K562 (cell line): ENCODE data around the gene ATP5ME. TPM values are rescaled to one million over a fixed set of nuclear protein-coding genes. Genes with fewer than 3 reads are reported as not detected.

Experiments
- ARID2 ChIP-seq: fragments of 450-650 bp; IDR thresholded peaks from 2 replicates; pipeline ENCODE4 v1.6.1; 2017; ENCODE audit warnings: antibody characterized with exemption, mild to moderate bottlenecking
- DPF2 ChIP-seq: fragments of 450-650 bp; IDR thresholded peaks from 2 replicates; pipeline ENCODE4 v1.6.1; 2016
- ELF1 ChIP-seq: fragments of 200-800 bp; sonication (Bioruptor generic); IDR thresholded peaks from 2 replicates; pipeline ENCODE4 v1.6.1; 2016; ENCODE audit warnings: missing genetic modification characterization, missing compliant biosample characterization
- FUS ChIP-seq: fragments of 200-400 bp; formaldehyde crosslinking; optimal IDR thresholded peaks from 2 replicates; pipeline ENCODE3; 2017; ENCODE audit warnings: low read depth, low read length
- JUN ChIP-seq, 2 experiments: sonication (generic) in 1 of 2; formaldehyde crosslinking in 1 of 2; IDR thresholded peaks; 2 replicates each; pipeline versions ENCODE4 v1.6.1 to v1.8.0; 2012 to 2022; ENCODE audit warnings: borderline replicate concordance in 2 of 2, mild to moderate bottlenecking in 2 of 2, improper control_type of control experiment in 1 of 2, low read depth in 1 of 2, low read length in 1 of 2, missing genetic modification reagents in 1 of 2
- KDM2B ChIP-seq: fragments of 250-450 bp; sonication (Bioruptor Pico); IDR thresholded peaks from 2 replicates; pipeline ENCODE4 v1.8.0; 2021; ENCODE audit warnings: mild to moderate bottlenecking, moderate library complexity
- MLLT1 ChIP-seq, 2 experiments: fragments of 450-650 bp; IDR thresholded peaks; 2 replicates each; pipeline ENCODE4 v1.6.1; 2016
- NELFE ChIP-seq: IDR thresholded peaks from 2 replicates; pipeline ENCODE4 v1.6.1; 2011; ENCODE audit warnings: mild to moderate bottlenecking; ENCODE audit not compliant: insufficient read depth, insufficient read length
- POLR2G ChIP-seq: fragments of 200-400 bp; formaldehyde crosslinking; IDR thresholded peaks from 2 replicates; pipeline ENCODE4 v1.6.1; 2017; ENCODE audit warnings: low read depth, mild to moderate bottlenecking, antibody characterized with exemption, low read length, moderate library complexity
- SMAD2 ChIP-seq: fragments of 150-350 bp; IDR thresholded peaks from 2 replicates; pipeline ENCODE4 v1.6.1; 2014; ENCODE audit warnings: low read depth, mild to moderate bottlenecking, low read length
- SP2 ChIP-seq: IDR thresholded peaks from 2 replicates; pipeline ENCODE4 v1.6.1; 2011; ENCODE audit warnings: mild to moderate bottlenecking, low read depth, low read length, moderate library complexity; ENCODE audit not compliant: poor library complexity, severe bottlenecking; ENCODE audit errors: extremely low read depth
- TARDBP ChIP-seq: fragments of 450-650 bp; IDR thresholded peaks from 2 replicates; pipeline ENCODE4 v1.6.1; 2016
- XRCC3 ChIP-seq: fragments of 450-650 bp; IDR thresholded peaks from 2 replicates; pipeline ENCODE4 v1.6.1; 2017; ENCODE audit warnings: mild to moderate bottlenecking, moderate library complexity
- polyA plus RNA-seq, 8 experiments: library from polyadenylated mRNA; depleted of rRNA in 4 of 8; stranded (reverse) in 5 of 8; unstranded in 3 of 8; fragments of >200 nt; fragmentation: Nextera tagmentation in 2 of 8; fragmentation: Illumina TruSeq in 1 of 8; extraction: Ambion mirVana in 2 of 8; extraction: Trizol in 1 of 8; gene quantifications; 2 replicates each; pipeline versions ENCODE4 v1.2.1 to v1.2.3, GENCODE V29; 2011 to 2014; ENCODE audit warnings: inconsistent platforms in 1 of 8, missing spikeins in 1 of 8
- total RNA-seq, 7 experiments: library from RNA; depleted of rRNA in 6 of 7; stranded (reverse); fragments of >200 nt in 6 of 7; fragmentation: Illumina TruSeq in 2 of 7; extraction: Trizol in 2 of 7; gene quantifications; 2 replicates each; pipeline versions ENCODE4 v1.2.1 to v1.2.3, GENCODE V29; 2011 to 2021; ENCODE audit warnings: low replicate concordance in 1 of 7
- TF ChIP-seq, protein P1 (sequence below), 2 experiments: fragments of 450-650 bp in 1 of 2; sonication (generic) in 1 of 2; formaldehyde crosslinking in 1 of 2; IDR thresholded peaks in 1 of 2; conservative IDR thresholded peaks in 1 of 2; 2 replicates each; pipeline versions ENCODE4 v1.6.1 to v1.8.1; 2016 to 2023; ENCODE audit warnings: mild to moderate bottlenecking in 2 of 2, moderate library complexity in 2 of 2, inconsistent platforms in 1 of 2, missing genetic modification reagents in 1 of 2
- TF ChIP-seq, protein P2 (sequence below): sonication (generic); formaldehyde crosslinking; IDR thresholded peaks from 2 replicates; pipeline ENCODE4 v1.8.0; 2022; ENCODE audit warnings: mild to moderate bottlenecking, missing genetic modification reagents
- TF ChIP-seq, protein P3 (sequence below): fragments of 250-450 bp; sonication (Bioruptor Pico); IDR thresholded peaks from 2 replicates; pipeline ENCODE4 v1.4.0; 2020; ENCODE audit warnings: mild to moderate bottlenecking

The ATP5ME gene
- total and polyA plus RNA-seq, 9 of the 15 experiments (the other 6 are each of a cell fraction or from before 2014, with no cell fraction given): 509 to 2,480 (median 887) TPM

DNA sequence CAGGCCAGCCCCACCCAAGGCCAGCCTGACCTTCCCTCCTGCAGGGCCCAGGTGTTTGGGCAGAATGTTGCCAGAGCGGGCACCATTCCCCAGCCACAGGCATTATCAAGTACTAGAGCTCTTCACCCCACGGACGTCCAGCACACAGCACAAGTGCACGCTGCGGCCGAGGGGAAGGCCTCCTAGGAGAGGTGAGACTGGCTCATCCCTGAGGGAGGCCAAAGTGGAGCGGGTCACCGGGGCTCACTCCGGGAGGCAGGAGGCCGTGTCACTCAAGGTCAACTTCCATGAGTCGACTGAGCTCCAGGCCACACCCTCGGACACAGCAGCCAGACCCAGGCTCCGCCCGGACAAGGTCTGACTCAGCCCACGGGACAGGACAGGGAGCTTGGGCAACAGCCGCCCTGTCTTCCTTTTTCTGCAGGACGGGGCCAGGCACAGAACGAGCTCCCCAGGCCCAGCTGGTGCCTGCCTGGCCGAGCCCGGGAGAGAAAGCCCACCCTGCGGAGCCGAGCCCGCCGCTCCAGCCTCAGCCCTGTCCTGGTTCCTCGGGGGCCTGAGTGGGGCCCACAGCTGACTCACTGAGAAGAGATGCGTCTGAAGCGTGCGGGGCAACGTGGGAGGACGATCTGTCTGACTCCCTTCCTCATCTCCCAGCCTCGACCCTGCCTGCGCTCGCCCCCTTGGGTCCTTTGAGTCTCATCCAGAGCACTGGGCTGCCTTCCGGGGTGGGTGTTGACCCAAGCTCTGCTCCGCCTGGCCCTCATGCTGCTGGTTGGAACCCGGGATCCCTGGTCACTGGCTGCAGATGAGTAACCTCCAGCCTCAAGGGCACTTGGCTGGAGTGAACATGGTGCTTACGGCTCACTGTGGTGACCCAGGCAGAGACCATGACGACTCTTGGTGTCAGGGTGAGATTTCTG lies 13.2 kb upstream of the ATP5ME start (continued):
- TF ChIP-seq DPF2: peak; percentile 83
- TF ChIP-seq, protein P1, sequence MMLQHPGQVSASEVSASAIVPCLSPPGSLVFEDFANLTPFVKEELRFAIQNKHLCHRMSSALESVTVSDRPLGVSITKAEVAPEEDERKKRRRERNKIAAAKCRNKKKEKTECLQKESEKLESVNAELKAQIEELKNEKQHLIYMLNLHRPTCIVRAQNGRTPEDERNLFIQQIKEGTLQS (IDR thresholded peaks at IDR 0.05): peak; percentile 86; the same call in 1 of the 2 replicates
- TF ChIP-seq, protein P1 (CRISPR knock-in tag; conservative IDR thresholded peaks at IDR 0.05): no peak
- peak; percentile 84; the same call in 1 of the 2 replicates for TF ChIP-seq TARDBP
- TF ChIP-seq XRCC3: no peak
- TF ChIP-seq ELF1 (tag): no peak
- no peak for TF ChIP-seq SP2
- TF ChIP-seq NELFE: no peak
- TF ChIP-seq POLR2G: peak; percentile 88
- TF ChIP-seq FUS: no peak
- TF ChIP-seq JUN (IDR thresholded peaks at IDR 0.05; ENCODE audit: borderline replicate concordance, low read depth, low read length): peak; percentile 82
- TF ChIP-seq JUN (CRISPR knock-in tag; IDR thresholded peaks at IDR 0.05; ENCODE audit: borderline replicate concordance): no peak
- TF ChIP-seq SMAD2: no peak
- TF ChIP-seq, protein P2, sequence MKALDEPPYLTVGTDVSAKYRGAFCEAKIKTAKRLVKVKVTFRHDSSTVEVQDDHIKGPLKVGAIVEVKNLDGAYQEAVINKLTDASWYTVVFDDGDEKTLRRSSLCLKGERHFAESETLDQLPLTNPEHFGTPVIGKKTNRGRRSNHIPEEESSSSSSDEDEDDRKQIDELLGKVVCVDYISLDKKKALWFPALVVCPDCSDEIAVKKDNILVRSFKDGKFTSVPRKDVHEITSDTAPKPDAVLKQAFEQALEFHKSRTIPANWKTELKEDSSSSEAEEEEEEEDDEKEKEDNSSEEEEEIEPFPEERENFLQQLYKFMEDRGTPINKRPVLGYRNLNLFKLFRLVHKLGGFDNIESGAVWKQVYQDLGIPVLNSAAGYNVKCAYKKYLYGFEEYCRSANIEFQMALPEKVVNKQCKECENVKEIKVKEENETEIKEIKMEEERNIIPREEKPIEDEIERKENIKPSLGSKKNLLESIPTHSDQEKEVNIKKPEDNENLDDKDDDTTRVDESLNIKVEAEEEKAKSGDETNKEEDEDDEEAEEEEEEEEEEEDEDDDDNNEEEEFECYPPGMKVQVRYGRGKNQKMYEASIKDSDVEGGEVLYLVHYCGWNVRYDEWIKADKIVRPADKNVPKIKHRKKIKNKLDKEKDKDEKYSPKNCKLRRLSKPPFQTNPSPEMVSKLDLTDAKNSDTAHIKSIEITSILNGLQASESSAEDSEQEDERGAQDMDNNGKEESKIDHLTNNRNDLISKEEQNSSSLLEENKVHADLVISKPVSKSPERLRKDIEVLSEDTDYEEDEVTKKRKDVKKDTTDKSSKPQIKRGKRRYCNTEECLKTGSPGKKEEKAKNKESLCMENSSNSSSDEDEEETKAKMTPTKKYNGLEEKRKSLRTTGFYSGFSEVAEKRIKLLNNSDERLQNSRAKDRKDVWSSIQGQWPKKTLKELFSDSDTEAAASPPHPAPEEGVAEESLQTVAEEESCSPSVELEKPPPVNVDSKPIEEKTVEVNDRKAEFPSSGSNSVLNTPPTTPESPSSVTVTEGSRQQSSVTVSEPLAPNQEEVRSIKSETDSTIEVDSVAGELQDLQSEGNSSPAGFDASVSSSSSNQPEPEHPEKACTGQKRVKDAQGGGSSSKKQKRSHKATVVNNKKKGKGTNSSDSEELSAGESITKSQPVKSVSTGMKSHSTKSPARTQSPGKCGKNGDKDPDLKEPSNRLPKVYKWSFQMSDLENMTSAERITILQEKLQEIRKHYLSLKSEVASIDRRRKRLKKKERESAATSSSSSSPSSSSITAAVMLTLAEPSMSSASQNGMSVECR (CRISPR knock-in tag): no peak
- TF ChIP-seq, protein P3, sequence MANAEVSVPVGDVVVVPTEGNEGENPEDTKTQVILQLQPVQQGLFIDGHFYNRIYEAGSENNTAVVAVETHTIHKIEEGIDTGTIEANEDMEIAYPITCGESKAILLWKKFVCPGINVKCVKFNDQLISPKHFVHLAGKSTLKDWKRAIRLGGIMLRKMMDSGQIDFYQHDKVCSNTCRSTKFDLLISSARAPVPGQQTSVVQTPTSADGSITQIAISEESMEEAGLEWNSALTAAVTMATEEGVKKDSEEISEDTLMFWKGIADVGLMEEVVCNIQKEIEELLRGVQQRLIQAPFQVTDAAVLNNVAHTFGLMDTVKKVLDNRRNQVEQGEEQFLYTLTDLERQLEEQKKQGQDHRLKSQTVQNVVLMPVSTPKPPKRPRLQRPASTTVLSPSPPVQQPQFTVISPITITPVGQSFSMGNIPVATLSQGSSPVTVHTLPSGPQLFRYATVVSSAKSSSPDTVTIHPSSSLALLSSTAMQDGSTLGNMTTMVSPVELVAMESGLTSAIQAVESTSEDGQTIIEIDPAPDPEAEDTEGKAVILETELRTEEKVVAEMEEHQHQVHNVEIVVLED (CRISPR knock-in tag): 0 out of 2 replicates have a peak, but pooled peaks have one; percentile 11
- TF ChIP-seq ARID2: no peak
- no peak for TF ChIP-seq KDM2B
- no peak for TF ChIP-seq MLLT1 (IDR thresholded peaks at IDR 0.05)
